Measurements from ENCODE around the gene PSMA5.
A peak's percentile ranks its signal among the peaks of the same experiment; 100 is the strongest.
"Not testable (repeated sequence)": the region's sequence is repeated elsewhere in the genome, so short reads cannot be mapped to it uniquely, and the experiment has no call there.

The PSMA5 gene

GRCh38 chr1:109391626-109392025 is 34.6 kb downstream of the PSMA5 start:
- no peak for DNase-seq

GRCh38 chr1:109391157-109391556 is 35.1 kb downstream of the PSMA5 start:
- no peak for DNase-seq

GRCh38 chr1:109389638-109390341 is 36.5 kb downstream of the PSMA5 start:
- DNase-seq = peak; percentile 63

GRCh38 chr1:109388884-109389637 is 37.2 kb downstream of the PSMA5 start:
- DNase-seq = peak; percentile 41

GRCh38 chr1:109388208-109388711 is 38.0 kb downstream of the PSMA5 start:
- no peak for DNase-seq

- no peak for DNase-seq
These were observed 40.1 kb downstream of the PSMA5 start for GRCh38 chr1:109386054-109386717.

GRCh38 chr1:109385417-109385816 is 40.8 kb downstream of the PSMA5 start:
- DNase-seq = no peak

- DNase-seq = no peak
These were observed 42.4 kb downstream of the PSMA5 start for GRCh38 chr1:109383854-109384253.

GRCh38 chr1:109383087-109383779 is 43.0 kb downstream of the PSMA5 start:
- DNase-seq = no peak

- DNase-seq = no peak
These were observed 44.7 kb downstream of the PSMA5 start for GRCh38 chr1:109381573-109381972.

- DNase-seq = no peak
These were observed 46.3 kb downstream of the PSMA5 start for GRCh38 chr1:109379907-109380306.

- no peak for DNase-seq
These were observed 46.8 kb downstream of the PSMA5 start for GRCh38 chr1:109379422-109379821.

- no peak for DNase-seq
These were observed 48.5 kb downstream of the PSMA5 start for GRCh38 chr1:109377698-109378097.

- DNase-seq = not testable (repeated sequence)
These were observed 52.6 kb downstream of the PSMA5 start for GRCh38 chr1:109373696-109374095.

GRCh38 chr1:109373126-109373525 is 53.1 kb downstream of the PSMA5 start:
- no peak for DNase-seq

- DNase-seq = no peak
These were observed 54.0 kb downstream of the PSMA5 start for GRCh38 chr1:109372281-109372680.

- no peak for DNase-seq
These were observed 54.9 kb downstream of the PSMA5 start for GRCh38 chr1:109371341-109371739.

GRCh38 chr1:109370712-109371340 is 55.4 kb downstream of the PSMA5 start:
- peak; percentile 16 for DNase-seq

- DNase-seq = no peak
These were observed 57.0 kb downstream of the PSMA5 start for GRCh38 chr1:109369167-109369746.

GRCh38 chr1:109368464-109368863 is 57.8 kb downstream of the PSMA5 start:
- no peak for DNase-seq

GRCh38 chr1:109367626-109368025 is 58.6 kb downstream of the PSMA5 start:
- DNase-seq = no peak

- DNase-seq = no peak
These were observed 60.5 kb downstream of the PSMA5 start for GRCh38 chr1:109365642-109366204.
